Measurements from ENCODE around the gene QDPR.

DNA sequence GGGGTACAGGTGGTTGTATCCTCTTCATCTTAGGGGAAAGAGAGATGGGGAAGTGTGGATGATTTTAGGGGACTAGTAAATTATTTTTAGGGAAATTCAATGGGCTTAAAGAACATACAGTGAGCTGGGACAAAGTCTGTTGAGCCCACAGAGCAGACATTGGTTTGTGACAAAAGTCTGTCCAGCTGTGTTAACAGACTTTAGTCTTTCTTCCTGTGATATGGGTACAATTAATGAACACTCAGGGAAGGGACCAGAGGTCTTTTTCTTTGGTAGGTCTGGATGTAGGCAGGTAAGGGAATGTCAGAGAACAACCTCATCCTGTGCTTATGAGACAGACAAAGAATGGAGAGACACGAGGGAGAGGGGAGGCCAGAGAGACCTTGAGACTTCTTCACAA lies 5.1 kb upstream of the QDPR start:
- TF ChIP-seq FOXK1 (CRISPR knock-in tag; IDR thresholded peaks at IDR 0.05; ENCODE audit: borderline replicate concordance) (no peak), PYGO2 (tag; IDR thresholded peaks at IDR 0.05) (no peak), EGR1 (conservative IDR thresholded peaks at IDR 0.05) (no peak), ZNF175 (CRISPR knock-in tag; IDR thresholded peaks at IDR 0.05; ENCODE audit: low read depth) (no peak), TCF7L2 (IDR thresholded peaks at IDR 0.05; ENCODE audit: low read depth, low read length) (no peak), ELF1 (tag; IDR thresholded peaks at IDR 0.05) (no peak), DLX4 (CRISPR knock-in tag; IDR thresholded peaks at IDR 0.05) (no peak), LEF1 (IDR thresholded peaks at IDR 0.05) (no peak), SREBF2 (CRISPR knock-in tag; IDR thresholded peaks at IDR 0.05) (no peak), FOXK2 (conservative IDR thresholded peaks at IDR 0.05 in 1 of 2, IDR thresholded peaks at IDR 0.05 in 1 of 2; ENCODE audit: low read depth in 2 of 2) (no peak), MXI1 (IDR thresholded peaks at IDR 0.05; ENCODE audit: low read depth, low read length) (no peak), EZH2 (IDR thresholded peaks at IDR 0.05; ENCODE audit: borderline replicate concordance, low read depth, low read length) (no peak), CTCF (IDR thresholded peaks at IDR 0.05 in 2 of 3, conservative IDR thresholded peaks at IDR 0.05 in 1 of 3; ENCODE audit: insufficient read depth in 2 of 3, low read depth in 1 of 3, low read length in 3 of 3) (no peak)

Measured in K562 (cell line).